NK-92 treated with Interleukin-12 subunit alpha and Interleukin-12 subunit beta, amount 100 ng/mL, for 24 hours (cell line): ENCODE measurements around the gene LPAR4.
"Not testable (repeated sequence)": the region's sequence is repeated elsewhere in the genome, so short reads cannot be mapped to it uniquely, and the experiment has no call there.

Experiments used
- DNase-seq: peaks from one replicate; lab custom pipeline; 2025; lab: John Stamatoyannopoulos, UW

LPAR4 gene

GRCh38 chrX:78747489-78747888 is at the start of gene LPAR4:
LPAR4 (plus strand) TSS chrX:78747720; CDS start chrX:78754870, 7,150 bp downstream.
- no peak for DNase-seq

GRCh38 chrX:78706071-78706470 is 41.4 kb upstream of the LPAR4 start:
- DNase-seq = no peak

- no peak for DNase-seq
Measured at GRCh38 chrX:78708262-78708661, 39.3 kb upstream of the LPAR4 start.

GRCh38 chrX:78708816-78709215 is 38.7 kb upstream of the LPAR4 start:
- no peak for DNase-seq

GRCh38 chrX:78710171-78710570 is 37.3 kb upstream of the LPAR4 start:
- DNase-seq = no peak

- DNase-seq = no peak
Measured at GRCh38 chrX:78712336-78712735, 35.2 kb upstream of the LPAR4 start.

- DNase-seq = no peak
Measured at GRCh38 chrX:78725287-78725686, 22.2 kb upstream of the LPAR4 start.

- DNase-seq = no peak
Measured at GRCh38 chrX:78746496-78746895, 1.0 kb upstream of the LPAR4 start.

GRCh38 chrX:78747971-78748370 is 451 bp downstream of the LPAR4 start:
- no peak for DNase-seq

GRCh38 chrX:78748846-78749245 is 1.3 kb downstream of the LPAR4 start:
- no peak for DNase-seq

- DNase-seq = no peak
Measured at GRCh38 chrX:78753571-78753970, 6.1 kb downstream of the LPAR4 start.

GRCh38 chrX:78754917-78755316 is 7.4 kb downstream of the LPAR4 start:
- no peak for DNase-seq

- DNase-seq = no peak
Measured at GRCh38 chrX:78759081-78759480, 11.6 kb downstream of the LPAR4 start.

GRCh38 chrX:78769101-78769755 is 21.7 kb downstream of the LPAR4 start:
- DNase-seq = no peak

GRCh38 chrX:78769946-78770345 is 22.4 kb downstream of the LPAR4 start:
- DNase-seq = no peak

- no peak for DNase-seq
Measured at GRCh38 chrX:78796916-78797315, 49.4 kb downstream of the LPAR4 start.

- DNase-seq = no peak
Measured at GRCh38 chrX:78800114-78800513, 52.6 kb downstream of the LPAR4 start.

GRCh38 chrX:78800694-78801093 is 53.2 kb downstream of the LPAR4 start:
- DNase-seq = no peak

GRCh38 chrX:78801522-78801921 is 54.0 kb downstream of the LPAR4 start:
- DNase-seq = no peak

- not testable (repeated sequence) for DNase-seq
Measured at GRCh38 chrX:78802526-78802925, 55.0 kb downstream of the LPAR4 start.
